DOHH2 (cell line): ENCODE results near the gene ARL8A.

Experiments used
- H3F3A ChIP-seq: fragments of 200-600 bp; sonication (generic), shearing (Covaris generic); 2 replicates; pipeline ENCODE4 v1.6.0; 2016; ENCODE audit warnings: antibody characterized with exemption, mild to moderate bottlenecking; ENCODE audit not compliant: control insufficient read depth, insufficient read depth
- H3K27ac ChIP-seq: fragments of 200-600 bp; sonication (generic); 2 replicates; pipeline ENCODE4 v1.5.1; 2014; ENCODE audit warnings: low read depth, mild to moderate bottlenecking, low read length, moderate library complexity
- H3K27me3 ChIP-seq: fragments of 200-600 bp; sonication (generic); 2 replicates; pipeline ENCODE4 v1.6.1; 2014; ENCODE audit warnings: mild to moderate bottlenecking, low read length, mixed read lengths; ENCODE audit not compliant: control insufficient read depth
- H3K36me3 ChIP-seq: fragments of 200-600 bp; sonication (generic); 2 replicates; pipeline ENCODE4 v1.6.1; 2014; ENCODE audit warnings: mild to moderate bottlenecking, low read length, moderate library complexity, mixed read lengths; ENCODE audit not compliant: control insufficient read depth
- H3K4me1 ChIP-seq: fragments of 200-600 bp; sonication (generic); 2 replicates; pipeline ENCODE4 v1.6.1; 2014; ENCODE audit warnings: mild to moderate bottlenecking, low read length, mixed read lengths; ENCODE audit not compliant: control insufficient read depth
- H3K4me2 ChIP-seq: fragments of 200-600 bp; sonication (generic); 2 replicates; pipeline ENCODE4 v1.6.0; 2014; ENCODE audit warnings: mild to moderate bottlenecking, low read length, moderate library complexity
- H3K4me3 ChIP-seq: fragments of 200-600 bp; sonication (generic); 2 replicates; pipeline ENCODE4 v1.5.1; 2014; ENCODE audit warnings: mild to moderate bottlenecking, low read length, mixed read lengths
- H3K79me2 ChIP-seq: fragments of 200-600 bp; sonication (generic); 2 replicates; pipeline ENCODE4 v1.6.1; 2014; ENCODE audit warnings: mild to moderate bottlenecking, low read length, mixed read lengths; ENCODE audit not compliant: control insufficient read depth
- H3K9me2 ChIP-seq: fragments of 200-600 bp; sonication (generic); replicated peaks from 2 replicates; pipeline ENCODE4 v1.6.1; 2014; ENCODE audit warnings: mild to moderate bottlenecking, low read length, mixed read lengths; ENCODE audit not compliant: control insufficient read depth
- H3K9me3 ChIP-seq: fragments of 200-600 bp; sonication (generic); 2 replicates; pipeline ENCODE4 v1.6.1; 2014; ENCODE audit warnings: antibody characterized with exemption, low read length, mixed read lengths; ENCODE audit not compliant: control insufficient read depth, insufficient read depth
- H4K20me1 ChIP-seq: fragments of 200-600 bp; sonication (generic); 2 replicates; pipeline ENCODE4 v1.6.0; 2014; ENCODE audit warnings: low read depth, mild to moderate bottlenecking, antibody characterized with exemption, low read length, moderate library complexity; ENCODE audit not compliant: control insufficient read depth, insufficient read depth
- CTCF ChIP-seq: fragments of 200-600 bp; sonication (generic); IDR thresholded peaks from one replicate; pipeline ENCODE4 v1.5.1; 2014; ENCODE audit warnings: antibody characterized with exemption, mild to moderate bottlenecking, low read depth, low read length; ENCODE audit not compliant: poor library complexity, severe bottlenecking
- EZH2phosphoT487 ChIP-seq: fragments of 200-600 bp; sonication (generic); IDR thresholded peaks from 2 replicates; pipeline ENCODE4 v1.6.1; 2017; ENCODE audit warnings: borderline replicate concordance, mild to moderate bottlenecking, antibody characterized with exemption, low read length, moderate library complexity, mixed read lengths

The ARL8A gene

DNA sequence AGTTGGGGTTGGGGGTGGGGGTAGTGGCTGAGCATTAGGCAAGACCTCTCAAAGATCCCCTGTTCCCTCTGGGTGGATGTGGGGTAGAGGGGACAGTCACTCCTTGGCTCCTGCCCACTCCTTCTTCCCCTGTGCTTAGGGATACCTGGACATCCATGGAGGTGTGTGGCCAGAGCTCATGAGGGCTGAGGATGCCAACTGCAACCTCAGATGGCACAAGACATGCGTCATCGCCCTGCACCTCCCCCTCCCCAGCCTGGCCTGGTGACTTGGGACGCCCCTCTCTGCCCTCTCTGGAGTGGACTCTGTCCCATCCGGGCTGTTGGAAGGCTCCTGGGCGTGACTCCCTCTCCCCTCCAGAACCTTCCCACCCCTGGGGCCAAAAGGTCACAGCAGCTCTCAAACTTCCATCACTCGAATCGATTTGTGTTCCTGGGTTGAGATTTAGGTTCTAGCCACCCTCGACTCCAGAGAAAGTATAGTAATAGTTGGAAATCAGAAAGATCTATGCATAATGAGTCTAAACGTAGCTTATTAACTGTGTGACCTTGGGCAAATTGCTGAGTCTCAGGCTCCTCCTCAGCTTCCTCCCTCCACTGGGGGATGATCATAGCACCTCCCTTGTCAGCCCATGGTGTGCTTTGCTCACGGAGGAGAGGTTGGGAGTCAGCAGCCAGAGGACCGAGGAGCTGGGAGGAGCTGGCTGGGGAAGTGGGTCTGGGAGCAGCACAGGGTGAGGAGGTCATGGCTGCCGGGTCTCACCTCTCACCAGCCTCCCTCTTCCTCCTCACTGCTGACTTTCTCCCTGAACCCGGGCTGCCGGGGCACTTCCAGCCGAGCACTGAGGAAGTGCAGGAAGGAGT lies 18.1 kb upstream of the ARL8A start:
- Histone ChIP-seq H3K27ac (peak overlapping the region; percentile 92), H3K9me3 (no peaks in the 10 kb centered on the region), H3F3A (peaks cover 11% of the 10 kb centered on the region), H3K4me2 (peak overlapping the region; percentile 88), H4K20me1 (no peaks in the 10 kb centered on the region), H3K4me3 (peak overlapping the region; percentile 80), H3K9me2 (no peaks in the 10 kb centered on the region), H3K27me3 (no peaks in the 10 kb centered on the region), H3K4me1 (peaks cover 79% of the 10 kb centered on the region), H3K36me3 (peaks cover 27% of the 10 kb centered on the region), H3K79me2 (peaks cover 36% of the 10 kb centered on the region)
- no peak for TF ChIP-seq EZH2phosphoT487
- TF ChIP-seq CTCF, result no peak

DNA sequence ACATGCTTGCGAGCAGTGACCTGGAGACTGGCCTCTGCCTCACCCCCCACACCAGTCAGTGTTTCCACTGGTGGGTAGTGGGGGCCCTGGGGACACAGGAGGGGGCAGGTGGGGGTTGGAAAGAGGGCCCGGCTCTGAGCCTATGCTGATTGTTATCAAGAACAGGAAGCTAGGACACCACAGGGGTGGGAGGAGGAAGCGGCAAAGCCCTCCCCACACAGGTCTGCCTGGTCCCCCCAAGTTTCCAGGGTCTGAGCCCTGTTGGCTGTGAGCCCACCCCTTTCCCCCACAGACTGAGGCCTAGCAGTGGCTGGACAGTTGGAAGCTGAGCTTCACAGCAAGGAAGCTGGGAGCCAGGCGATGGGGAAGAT lies 17.5 kb upstream of the ARL8A start:
- Histone ChIP-seq H3K9me2 (no peaks in the 10 kb centered on the region), H3K4me3 (peak overlapping the region; percentile 80), H3F3A (peaks cover 13% of the 10 kb centered on the region), H3K27me3 (no peaks in the 10 kb centered on the region), H4K20me1 (no peaks in the 10 kb centered on the region), H3K79me2 (peaks cover 39% of the 10 kb centered on the region), H3K4me1 (peaks cover 83% of the 10 kb centered on the region), H3K27ac (peak overlapping the region; percentile 92), H3K4me2 (peak overlapping the region; percentile 88), H3K36me3 (peaks cover 34% of the 10 kb centered on the region), H3K9me3 (no peaks in the 10 kb centered on the region)
- no peak for TF ChIP-seq EZH2phosphoT487
- TF ChIP-seq CTCF, result no peak

DNA sequence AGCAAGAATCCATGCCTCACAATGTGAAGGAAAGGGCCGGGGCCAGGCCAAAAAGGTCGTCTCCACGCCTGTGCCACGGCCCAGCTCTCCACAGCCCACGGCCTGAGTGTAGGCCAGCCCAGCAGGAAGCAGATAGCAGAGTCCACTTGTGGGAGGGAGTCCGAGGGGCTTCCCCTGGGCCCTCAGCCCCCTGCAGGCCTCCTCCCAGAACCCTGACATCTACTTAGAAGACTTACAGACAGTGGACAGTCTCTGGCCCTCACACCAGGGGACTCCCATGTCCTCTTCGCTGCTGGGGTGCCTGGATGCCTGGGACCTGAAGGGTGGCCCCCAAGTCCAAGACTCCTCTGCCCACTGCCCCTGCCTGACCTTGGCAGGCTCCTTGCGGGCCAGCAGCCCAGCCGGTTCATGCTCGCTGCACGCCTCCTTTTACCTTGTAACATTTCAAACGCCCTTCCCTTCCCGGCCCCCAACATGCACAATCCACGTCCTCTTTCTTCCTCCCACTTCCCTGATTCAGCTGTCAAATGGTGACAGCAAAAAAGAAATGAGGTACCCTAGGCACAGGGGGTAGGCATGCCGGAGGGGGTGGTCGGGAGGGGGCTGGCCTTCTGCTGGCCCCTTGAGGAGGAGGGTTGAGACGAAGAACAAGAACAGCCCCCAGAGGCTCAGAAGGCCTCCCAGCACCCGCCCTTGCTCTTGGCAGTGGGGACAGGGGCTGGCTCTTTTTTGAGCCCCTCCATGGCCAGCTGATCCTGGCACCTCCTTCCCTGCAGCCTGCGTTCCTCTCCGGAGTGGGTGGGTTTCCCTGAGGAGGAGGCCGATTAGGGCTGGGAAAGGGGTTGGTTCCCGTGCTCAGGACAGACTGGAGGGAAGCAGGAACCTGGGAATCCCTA lies 16.9 kb upstream of the ARL8A start:
- TF ChIP-seq CTCF (no peak), EZH2phosphoT487 (no peak)
- peak overlapping the region; percentile 92 for H3K27ac ChIP-seq
- H3K27me3 ChIP-seq, result no peaks in the 10 kb centered on the region
- H3K4me1 ChIP-seq, result peaks cover 90% of the 10 kb centered on the region
- H4K20me1 ChIP-seq, result no peaks in the 10 kb centered on the region
- peaks cover 39% of the 10 kb centered on the region for H3K79me2 ChIP-seq
- peaks cover 14% of the 10 kb centered on the region for H3F3A ChIP-seq
- H3K4me3 ChIP-seq, result peak overlapping the region; percentile 80
- peaks cover 40% of the 10 kb centered on the region for H3K36me3 ChIP-seq
- H3K4me2 ChIP-seq, result peak overlapping the region; percentile 88
- H3K9me3 ChIP-seq, result no peaks in the 10 kb centered on the region
- H3K9me2 ChIP-seq, result no peaks in the 10 kb centered on the region
